GM21423 (cell line): ENCODE data around the gene PSMB2.
A peak's percentile ranks its signal among the peaks of the same experiment; 100 is the strongest.

Experiments
- ATAC-seq: cut with Tn5 transposase; IDR thresholded peaks from one replicate; pipeline ENCODE4 v1.9.1; 2021; ENCODE audit warnings: mild to moderate bottlenecking, moderate library complexity; ENCODE audit not compliant: unreplicated experiment

Gene PSMB2

DNA sequence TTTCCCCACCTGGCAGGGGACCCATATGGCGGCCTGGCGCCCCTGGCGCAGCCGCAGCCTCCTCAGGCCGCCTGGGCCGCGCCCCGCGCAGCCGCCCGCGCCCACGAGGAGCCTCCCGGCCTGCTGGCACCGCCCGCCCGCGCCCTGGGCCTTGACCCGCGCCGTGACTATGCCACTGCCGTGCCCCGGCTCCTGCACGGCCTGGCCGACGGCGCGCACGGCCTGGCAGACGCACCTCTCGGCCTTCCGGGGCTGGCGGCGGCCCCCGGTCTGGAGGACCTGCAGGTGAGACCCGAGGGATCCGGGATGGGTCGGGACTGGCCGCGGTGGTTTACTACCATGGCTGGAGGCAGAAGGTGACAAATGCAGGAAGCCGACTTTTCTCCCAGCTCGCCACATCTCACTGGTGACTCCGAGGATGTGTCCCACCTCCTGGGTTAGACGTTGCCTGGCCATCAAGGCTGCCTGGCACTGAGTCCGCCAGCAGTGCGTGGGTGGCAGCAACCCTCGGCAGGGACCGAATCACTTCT is 67.1 kb downstream of the PSMB2 start:
- ATAC-seq: no peak

DNA sequence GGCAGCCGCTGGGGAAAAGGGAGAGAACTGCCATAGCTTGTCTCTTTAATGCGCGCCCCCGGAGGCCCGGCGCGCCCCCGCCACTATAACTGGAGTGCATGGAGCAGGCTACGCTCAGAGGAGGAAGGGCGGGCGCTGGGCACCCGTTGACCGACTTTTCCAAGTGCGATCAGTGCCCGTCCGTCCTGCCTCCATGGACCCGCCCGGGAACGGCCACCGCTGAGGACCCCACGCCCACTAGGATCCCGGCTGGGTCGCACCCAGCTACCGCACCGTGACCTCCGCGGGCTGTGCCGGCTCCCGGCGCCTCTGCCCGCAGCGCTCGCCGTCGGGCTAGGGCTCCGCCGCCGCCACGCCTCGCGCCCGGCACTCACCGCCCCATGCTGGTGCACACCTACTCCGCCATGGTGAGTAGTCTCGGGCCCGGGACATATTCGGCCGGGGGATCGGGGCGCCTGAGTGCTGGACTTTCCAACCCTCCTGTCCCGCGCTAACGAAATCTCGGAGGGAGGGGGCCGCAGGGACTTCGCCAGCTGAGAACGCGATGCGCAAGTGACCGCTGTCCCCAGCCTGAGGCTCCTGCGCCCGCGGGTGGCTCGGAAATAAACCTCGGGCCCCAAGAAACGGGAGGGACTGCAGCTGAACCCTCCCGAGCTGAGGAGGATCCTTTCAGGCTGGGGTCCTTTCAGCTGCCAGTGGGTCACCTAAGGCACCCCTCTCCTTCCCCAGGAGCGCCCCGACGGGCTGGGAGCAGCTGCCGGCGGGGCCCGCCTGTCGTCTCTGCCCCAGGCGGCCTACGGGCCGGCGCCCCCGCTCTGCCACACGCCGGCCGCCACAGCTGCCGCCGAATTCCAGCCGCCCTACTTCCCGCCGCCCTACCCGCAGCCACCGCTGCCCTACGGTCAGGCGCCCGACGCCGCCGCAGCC is 67.9 kb downstream of the PSMB2 start, which contains the start of gene TFAP2E:
TSS of gene TFAP2E (plus strand) at position 117 of the 927 bp plus-strand sequence. CDS start at position 381, 264 bp downstream.
- no peak for ATAC-seq

DNA sequence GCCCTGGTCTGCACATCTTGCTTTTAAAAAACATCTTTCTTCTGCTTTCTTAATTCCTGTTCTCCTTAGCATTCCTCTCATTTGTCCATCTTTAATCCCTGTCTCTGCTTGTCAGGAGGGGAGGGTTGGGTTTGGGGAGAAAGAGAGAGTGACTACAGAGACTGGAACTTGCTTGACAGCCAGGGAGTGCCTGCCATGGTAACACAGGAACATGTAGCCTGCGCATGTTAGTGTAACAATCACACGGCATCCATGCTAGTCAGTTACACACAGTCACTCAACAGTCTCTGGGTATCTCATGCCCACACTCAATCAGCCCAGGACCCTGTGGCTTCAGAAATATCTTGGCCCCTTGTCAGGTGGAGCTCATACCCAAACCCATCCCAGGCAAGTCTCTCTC is 69.0 kb downstream of the PSMB2 start:
- no peak for ATAC-seq

DNA sequence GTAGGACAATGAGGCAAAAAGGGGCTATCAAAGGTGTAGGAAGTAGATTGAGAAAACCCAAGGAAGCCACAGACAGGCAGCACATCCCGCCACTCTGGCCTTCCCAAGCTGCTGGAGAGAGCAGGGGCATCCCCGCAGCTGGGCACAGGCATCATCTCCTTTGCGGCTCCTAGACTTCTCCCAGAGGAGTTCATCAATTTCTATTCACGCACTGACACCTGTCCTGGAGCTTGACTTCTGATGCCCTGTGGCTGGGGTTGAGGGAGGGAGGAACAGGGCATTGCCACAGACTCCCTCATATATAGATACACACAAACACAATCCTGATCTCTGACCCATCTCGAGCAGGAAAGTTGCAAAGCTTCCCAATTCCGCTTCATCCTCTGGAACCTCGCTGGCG is 70.1 kb downstream of the PSMB2 start:
- ATAC-seq: no peak

DNA sequence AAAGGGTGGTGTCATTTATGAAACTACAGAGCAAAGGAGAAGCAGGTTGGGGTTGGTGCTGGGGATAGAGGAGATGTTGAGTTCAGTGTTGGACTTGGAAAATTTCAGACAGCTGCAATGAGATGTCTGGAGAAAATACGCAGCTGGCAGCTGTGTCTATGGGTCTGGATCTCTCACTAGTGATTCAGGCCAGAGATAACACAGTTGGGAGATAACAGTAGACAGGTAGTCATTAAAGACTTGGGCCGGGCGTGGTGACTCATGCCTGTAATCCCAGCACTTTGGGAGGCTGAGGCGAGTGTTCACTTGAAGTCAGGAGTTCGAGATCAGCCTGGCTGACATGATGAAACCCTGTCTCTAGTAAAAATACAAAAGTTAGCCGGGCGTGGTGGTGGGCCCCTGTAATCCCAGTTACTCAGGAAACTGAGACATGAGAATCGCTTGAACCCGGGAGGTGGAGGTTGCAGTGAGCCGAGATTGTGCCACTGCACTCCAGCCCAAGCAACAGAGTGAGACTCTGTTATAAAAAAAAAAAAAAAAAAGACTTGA is 70.7 kb downstream of the PSMB2 start:
- ATAC-seq: no peak

DNA sequence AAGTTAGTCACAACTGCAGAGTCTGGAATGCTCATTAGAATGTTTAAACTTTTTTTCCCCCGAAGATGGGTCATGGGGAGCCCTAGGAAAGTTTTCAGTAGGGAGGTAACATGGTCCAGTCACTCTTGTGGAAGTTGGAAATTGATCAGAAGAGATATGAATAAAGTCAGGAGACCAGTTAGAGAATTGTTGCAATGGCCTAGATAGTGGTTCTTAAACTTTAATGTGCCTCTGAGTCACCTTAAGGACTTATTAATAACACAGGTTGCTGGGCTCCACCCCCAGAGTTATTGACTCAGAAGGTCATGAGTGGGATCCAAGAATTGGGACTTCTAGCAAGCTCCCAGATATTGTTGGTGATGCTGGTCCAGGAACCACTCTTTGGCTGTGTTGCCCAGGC is 71.4 kb downstream of the PSMB2 start:
- no peak for ATAC-seq

DNA sequence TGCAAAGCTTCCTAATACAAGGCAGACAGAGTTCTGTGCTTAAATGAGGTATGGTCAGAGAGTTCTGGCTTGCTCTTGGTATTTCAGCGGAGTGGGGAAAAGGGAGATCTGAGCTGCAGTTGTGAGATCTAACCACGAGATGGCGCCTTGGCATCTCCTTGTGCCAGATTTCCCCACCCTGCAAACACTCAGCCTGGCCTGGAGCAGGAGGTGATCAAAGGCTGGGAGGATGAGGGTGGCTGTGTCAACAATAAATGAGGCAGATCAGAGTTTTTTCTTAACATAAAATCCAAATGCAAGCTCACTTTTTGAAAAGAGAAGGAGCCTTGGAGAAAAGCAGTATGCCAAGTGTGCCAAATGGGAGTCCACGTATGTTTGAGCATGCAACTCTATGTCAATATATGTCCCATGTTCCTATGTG is 72.3 kb downstream of the PSMB2 start:
- ATAC-seq: no peak

DNA sequence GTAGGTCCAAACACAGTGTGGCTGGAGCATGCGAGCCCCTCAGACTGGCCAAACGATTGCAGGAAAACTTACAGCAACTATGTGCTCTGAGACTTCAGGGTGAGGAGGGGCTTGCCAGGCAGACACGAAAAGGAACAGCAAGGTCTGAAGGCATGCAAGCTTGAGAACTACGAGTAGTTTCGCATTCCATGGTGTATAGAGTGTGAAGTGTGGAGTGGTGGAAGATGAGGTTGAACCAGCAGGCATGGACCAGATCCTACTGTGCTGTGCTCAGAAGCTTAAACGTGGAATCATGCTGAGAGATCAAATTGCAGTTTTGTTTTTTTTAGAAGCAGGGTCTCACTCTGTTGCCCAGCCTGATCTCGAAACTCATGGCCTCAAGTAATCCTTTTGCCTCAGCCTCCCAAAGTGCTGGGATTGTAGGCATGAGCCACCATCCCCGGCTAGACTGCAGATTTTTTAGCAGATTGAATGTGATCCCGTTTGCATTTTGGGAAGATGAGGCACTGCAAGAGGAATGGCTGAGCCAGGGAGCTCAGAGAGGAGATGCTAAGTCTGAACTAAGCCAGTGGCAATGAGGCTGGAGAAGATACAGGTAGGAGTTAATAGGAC is 73.3 kb downstream of the PSMB2 start:
- no peak for ATAC-seq

DNA sequence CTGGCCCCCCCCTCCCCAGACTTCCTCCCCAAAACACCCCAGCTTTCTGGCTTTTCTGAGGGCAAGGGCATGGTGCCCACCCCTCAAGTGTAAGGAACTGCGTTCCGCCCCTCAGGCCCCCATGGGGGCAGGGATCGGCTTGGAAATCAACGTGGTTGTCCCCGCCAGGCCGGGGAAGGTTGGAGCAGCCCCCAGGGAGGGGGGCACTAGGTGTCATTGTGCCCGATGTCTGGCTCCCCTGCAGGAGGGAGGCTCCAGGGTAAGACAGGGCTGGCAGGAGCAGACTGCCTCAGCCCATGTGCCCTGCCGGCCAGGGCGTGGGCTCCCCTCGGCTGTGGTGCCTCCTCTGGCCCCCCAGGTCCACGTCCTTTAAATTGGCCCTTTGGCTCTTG is 75.6 kb downstream of the PSMB2 start:
- ATAC-seq: no peak

DNA sequence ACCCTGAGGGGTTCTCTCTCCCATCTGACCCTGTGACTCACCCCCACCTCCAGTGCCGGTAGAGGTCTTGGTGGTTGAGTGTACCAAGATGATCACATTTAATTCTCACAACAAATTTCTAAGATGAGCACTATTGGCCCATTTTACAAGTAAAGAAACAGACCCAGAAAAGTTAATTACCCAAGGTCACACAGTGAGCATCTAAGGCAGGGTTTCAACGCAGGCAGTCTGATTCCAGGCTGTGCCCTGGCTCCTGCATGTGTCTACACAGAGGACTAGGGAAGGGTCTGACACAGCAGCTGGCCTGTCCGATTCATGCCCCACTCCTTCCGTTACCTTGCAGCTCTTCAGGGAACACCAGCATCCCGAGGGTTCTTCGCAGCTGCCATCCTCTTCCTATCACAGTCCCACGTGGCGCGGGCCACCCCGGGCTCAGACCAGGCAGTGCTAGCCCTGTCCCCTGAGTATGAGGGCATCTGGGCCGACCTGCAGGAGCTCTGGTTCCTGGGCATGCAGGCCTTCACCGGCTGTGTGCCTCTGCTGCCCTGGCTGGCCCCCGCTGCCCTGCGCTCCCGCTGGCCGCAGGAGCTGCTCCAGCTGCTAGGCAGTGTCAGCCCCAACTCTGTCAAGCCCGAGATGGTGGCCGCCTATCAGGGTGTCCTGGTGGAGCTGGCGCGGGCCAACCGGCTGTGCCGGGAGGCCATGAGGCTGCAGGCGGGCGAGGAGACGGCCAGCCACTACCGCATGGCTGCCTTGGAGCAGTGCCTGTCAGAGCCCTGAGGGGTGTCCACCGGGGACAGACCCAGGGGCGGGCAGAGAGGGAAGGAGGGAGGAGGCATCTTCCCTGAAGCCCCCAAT is 76.2 kb downstream of the PSMB2 start:
- ATAC-seq: no peak

DNA sequence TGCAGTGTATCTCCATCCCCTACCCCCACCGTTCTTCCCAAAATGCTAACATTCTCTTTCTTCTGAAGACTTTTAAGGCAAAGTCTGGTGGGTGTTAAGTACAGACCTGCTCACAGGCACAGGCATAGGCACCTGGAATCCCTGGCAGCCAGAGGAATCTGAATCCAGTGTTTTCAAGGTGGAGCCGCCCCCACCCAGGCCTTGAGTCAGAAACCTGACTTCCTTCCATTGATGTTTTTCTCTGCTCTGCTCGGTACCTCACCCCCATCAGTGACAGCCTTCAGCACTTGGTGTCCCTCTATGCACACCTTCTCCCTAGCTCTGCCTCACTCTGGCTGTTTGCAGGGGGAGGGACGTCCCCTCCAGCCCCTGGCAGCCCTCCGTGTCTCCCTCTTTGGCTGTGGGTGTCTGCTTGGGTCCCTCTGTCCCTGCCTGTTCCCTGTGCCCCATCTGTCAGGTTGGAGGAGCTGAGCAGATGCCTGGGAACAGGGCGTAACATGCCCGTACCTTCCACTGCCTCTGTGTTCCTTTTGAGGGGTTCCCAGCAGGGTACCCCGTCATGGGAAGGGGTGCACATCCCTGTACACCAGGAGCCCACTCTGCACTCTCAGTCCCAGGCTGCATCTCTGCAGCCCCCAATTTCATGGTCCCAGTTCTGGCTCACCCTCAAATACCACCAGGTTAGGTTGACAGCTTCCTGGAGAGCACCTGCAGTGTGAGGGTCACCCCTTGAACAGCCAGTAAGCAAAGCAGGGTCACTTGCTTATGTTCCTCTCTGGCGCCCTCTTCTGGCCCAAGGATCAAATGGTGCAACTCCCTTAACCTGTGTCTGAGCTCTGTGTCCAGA is 77.1 kb downstream of the PSMB2 start:
- ATAC-seq: peak; percentile 49

DNA sequence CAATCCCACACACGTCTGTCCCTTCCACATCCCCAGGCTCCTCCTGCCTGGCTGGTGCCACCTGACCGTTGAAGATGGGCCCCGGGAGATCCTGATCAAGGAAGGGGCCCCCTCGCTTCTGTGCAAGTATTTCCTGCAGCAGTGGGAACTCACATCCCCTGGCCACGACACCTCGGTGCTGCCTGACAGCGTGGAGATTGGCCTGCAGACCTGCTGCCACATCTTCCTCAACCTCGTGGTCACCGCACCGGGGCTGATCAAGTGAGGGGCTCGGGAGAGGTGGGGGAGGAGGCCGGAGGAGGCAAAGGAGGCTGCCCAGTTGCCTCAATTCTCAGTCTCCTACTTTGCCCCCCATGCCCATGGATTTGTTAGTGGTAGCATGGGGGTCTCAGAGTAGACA is 78.2 kb downstream of the PSMB2 start:
- no peak for ATAC-seq

DNA sequence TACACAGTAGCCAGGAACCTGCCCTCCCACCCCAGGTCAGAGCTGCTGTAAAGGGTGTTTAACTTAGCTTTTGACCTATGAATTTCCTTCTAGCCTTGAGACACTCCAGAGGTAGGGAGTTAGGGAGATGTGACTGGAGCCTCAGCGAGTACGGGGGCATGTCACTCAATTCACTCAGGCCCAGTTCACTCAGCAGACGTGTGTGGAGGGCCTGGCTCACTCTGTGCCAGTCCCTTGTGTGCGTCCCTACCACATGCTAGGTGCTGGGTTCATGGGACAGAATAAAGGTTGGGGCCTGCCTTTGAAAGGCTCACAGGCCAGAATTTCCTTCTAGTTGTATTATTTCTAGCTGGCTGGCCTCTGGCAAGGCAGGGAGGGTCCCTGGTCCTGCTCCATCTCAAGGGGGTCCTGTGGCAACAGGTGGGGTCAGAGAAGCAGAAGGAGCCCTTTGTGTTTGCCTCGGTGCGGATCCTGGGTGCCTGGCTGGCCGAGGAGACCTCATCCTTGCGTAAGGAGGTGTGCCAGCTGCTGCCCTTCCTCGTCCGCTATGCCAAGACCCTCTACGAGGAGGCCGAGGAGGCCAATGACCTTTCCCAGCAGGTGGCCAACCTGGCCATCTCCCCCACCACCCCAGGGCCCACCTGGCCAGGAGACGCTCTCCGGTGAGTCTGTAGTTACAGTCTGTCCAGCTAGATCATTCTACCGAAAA is 79.2 kb downstream of the PSMB2 start:
- no peak for ATAC-seq

DNA sequence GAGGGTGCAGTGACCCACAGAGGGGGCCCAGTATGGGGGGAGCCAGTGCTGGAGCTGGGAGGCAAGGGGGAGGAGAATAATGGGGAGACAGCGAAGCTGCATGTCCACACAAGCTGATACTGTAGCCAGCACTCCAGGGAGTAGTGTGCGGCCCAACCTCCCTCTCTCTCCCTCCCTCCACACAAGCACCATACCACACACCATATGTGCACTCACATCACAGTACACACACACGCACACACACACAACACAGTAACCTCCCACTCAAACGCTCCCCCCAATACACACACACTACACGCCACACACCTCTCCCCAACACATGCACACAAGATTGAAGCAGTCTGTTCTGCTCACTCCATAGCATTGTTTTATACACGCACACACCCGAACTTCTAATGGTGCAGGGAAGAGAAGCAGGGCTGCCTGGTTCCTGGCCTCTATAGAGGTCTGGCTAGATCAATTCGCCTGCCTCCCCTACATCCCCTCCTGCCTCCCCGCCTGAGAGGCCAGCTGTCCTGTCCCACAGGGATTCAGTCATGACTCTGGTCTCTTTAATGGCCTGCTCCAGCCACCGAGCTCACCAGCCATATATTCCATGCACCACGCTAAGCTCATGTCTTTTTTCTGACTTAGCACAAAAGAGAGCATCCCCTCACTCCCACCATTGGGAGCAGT is 79.9 kb downstream of the PSMB2 start:
- ATAC-seq: no peak

DNA sequence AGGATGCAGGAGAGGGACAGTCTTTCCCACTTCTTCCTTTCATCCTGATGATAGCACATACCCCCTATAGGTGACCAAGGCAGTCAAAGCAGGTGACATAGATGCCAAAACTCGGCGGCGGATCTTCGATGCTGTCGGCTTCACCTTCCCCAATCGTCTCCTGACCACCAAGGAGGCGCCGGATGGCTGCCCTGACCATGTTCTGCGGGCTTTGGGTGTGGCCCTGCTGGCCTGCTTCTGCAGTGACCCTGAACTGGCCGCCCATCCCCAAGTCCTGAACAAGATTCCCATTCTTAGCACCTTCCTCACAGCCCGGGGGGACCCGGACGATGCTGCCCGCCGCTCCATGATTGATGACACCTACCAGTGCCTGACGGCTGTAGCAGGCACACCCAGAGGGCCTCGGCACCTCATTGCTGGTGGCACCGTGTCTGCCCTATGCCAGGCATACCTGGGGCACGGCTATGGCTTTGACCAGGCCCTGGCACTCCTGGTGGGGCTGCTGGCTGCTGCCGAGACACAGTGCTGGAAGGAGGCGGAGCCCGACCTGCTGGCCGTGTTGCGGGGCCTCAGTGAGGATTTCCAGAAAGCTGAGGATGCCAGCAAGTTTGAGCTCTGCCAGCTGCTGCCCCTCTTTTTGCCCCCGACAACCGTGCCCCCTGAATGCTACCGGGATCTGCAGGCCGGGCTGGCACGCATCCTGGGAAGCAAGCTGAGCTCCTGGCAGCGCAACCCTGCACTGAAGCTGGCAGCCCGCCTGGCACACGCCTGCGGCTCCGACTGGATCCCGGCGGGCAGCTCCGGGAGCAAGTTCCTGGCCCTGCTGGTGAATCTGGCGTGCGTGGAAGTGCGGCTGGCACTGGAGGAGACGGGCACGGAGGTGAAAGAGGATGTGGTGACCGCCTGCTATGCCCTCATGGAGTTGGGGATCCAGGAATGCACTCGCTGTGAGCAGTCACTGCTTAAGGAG is 80.8 kb downstream of the PSMB2 start:
- no peak for ATAC-seq

DNA sequence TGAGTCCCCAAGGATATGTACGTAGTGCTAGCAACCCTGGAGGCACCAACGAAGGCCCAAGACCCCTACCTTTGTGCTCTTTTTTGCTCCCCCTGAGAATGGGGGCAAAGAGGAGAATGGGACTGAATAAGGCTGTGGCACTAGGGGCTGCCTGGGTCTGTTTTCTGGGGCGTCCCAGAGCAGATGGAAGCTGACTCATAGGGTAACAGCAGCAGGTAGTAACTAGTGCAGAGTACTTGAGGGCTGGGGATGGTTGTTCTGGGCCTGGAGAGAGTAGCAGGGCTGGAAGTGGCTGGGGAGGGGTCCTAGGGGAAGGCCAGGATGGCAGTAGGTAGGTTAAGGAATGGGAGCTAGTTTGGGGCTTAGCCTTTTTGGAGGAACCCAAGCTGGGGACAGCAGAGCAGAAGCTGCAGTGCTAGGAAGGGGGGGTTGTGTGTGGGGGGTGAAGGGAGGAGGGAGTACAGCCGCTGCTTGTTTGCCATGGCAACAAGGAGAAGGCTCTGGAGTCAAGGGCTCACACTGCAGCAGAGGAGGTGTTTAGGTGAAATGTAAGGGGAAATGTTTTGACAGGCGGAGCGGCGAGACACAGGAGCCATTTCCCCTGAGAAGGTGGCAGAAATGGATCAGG is 81.9 kb downstream of the PSMB2 start:
- no peak for ATAC-seq
